ENCODE data around the gene DPYD.

Gene DPYD

GRCh38 chr1:97685360-97685759 is 235.5 kb downstream of the DPYD start:
- H3K9ac ChIP-seq (ENCODE audit: insufficient read length, low read depth): no peak overlapping the region
- no peaks in the 10 kb centered on the region for H3K36me3 ChIP-seq (ENCODE audit: insufficient read depth, insufficient read length, low read length)
- no peak overlapping the region for H3K4me3 ChIP-seq (ENCODE audit: insufficient read length, low read depth)
- no peaks in the 10 kb centered on the region for H3K4me1 ChIP-seq (ENCODE audit: insufficient read depth, insufficient read length)
- no peak for TF ChIP-seq YY1 (IDR thresholded peaks at IDR 0.05; ENCODE audit: insufficient read depth, insufficient read length)
- no peak for TF ChIP-seq ZNF274 (IDR thresholded peaks at IDR 0.05; ENCODE audit: low read depth, low read length)
- no peak for TF ChIP-seq SUZ12 (IDR thresholded peaks at IDR 0.05; ENCODE audit: extremely low read depth, insufficient read depth, insufficient read length)
- no peak for DNase-seq (ENCODE audit: low read depth, low spot score)
- no peaks in the 10 kb centered on the region for H3K27me3 ChIP-seq (ENCODE audit: insufficient read depth, insufficient read length)
- H3K9me3 ChIP-seq (ENCODE audit: insufficient read depth, low read length): no peaks in the 10 kb centered on the region

DNA sequence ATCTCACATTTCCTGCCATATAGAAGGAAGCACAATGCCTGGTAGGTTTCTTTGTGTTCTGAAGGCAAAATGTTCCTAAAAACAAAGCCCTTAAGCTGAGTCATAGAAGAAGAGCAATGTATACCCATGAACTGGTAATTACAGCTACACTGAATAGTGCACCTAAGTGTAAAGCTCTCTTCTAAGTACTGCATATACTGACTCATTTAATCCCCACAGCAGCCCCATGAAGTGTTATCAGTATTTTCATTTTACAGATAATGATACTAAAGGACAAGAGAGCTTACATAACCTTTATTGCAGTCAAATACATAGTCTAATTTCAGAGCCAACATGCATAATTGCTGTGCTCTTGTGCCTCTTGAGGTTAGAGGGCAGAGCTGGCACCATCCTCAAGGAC is 239.9 kb downstream of the DPYD start:
- Histone ChIP-seq H3K36me3 (ENCODE audit: insufficient read depth, insufficient read length, low read length) (no peaks in the 10 kb centered on the region), H3K4me1 (ENCODE audit: insufficient read depth, insufficient read length) (no peaks in the 10 kb centered on the region), H3K27me3 (ENCODE audit: insufficient read depth, insufficient read length) (no peaks in the 10 kb centered on the region), H3K9me3 (ENCODE audit: insufficient read depth, low read length) (no peaks in the 10 kb centered on the region), H3K4me3 (ENCODE audit: insufficient read length, low read depth) (no peak overlapping the region), H3K9ac (ENCODE audit: insufficient read length, low read depth) (no peak overlapping the region)
- DNase-seq (ENCODE audit: low read depth, low spot score): no peak
- TF ChIP-seq YY1 (IDR thresholded peaks at IDR 0.05; ENCODE audit: insufficient read depth, insufficient read length): no peak
- TF ChIP-seq ZNF274 (IDR thresholded peaks at IDR 0.05; ENCODE audit: low read depth, low read length): no peak
- no peak for TF ChIP-seq SUZ12 (IDR thresholded peaks at IDR 0.05; ENCODE audit: extremely low read depth, insufficient read depth, insufficient read length)

GRCh38 chr1:97680470-97680869 is 240.4 kb downstream of the DPYD start:
- Histone ChIP-seq H3K27me3 (ENCODE audit: insufficient read depth, insufficient read length) (no peaks in the 10 kb centered on the region), H3K4me3 (ENCODE audit: insufficient read length, low read depth) (no peak overlapping the region), H3K4me1 (ENCODE audit: insufficient read depth, insufficient read length) (no peaks in the 10 kb centered on the region), H3K36me3 (ENCODE audit: insufficient read depth, insufficient read length, low read length) (no peaks in the 10 kb centered on the region), H3K9me3 (ENCODE audit: insufficient read depth, low read length) (no peaks in the 10 kb centered on the region), H3K9ac (ENCODE audit: insufficient read length, low read depth) (no peak overlapping the region)
- no peak for TF ChIP-seq ZNF274 (IDR thresholded peaks at IDR 0.05; ENCODE audit: low read depth, low read length)
- TF ChIP-seq SUZ12 (IDR thresholded peaks at IDR 0.05; ENCODE audit: extremely low read depth, insufficient read depth, insufficient read length): no peak
- TF ChIP-seq YY1 (IDR thresholded peaks at IDR 0.05; ENCODE audit: insufficient read depth, insufficient read length): no peak
- no peak for DNase-seq (ENCODE audit: low read depth, low spot score)

- no peak for DNase-seq (ENCODE audit: low read depth, low spot score)
- Histone ChIP-seq H3K4me1 (ENCODE audit: insufficient read depth, insufficient read length) (no peaks in the 10 kb centered on the region), H3K9ac (ENCODE audit: insufficient read length, low read depth) (no peak overlapping the region), H3K9me3 (ENCODE audit: insufficient read depth, low read length) (no peaks in the 10 kb centered on the region), H3K27me3 (ENCODE audit: insufficient read depth, insufficient read length) (no peaks in the 10 kb centered on the region), H3K36me3 (ENCODE audit: insufficient read depth, insufficient read length, low read length) (no peaks in the 10 kb centered on the region), H3K4me3 (ENCODE audit: insufficient read length, low read depth) (no peak overlapping the region)
- TF ChIP-seq ZNF274 (IDR thresholded peaks at IDR 0.05; ENCODE audit: low read depth, low read length) (no peak), SUZ12 (IDR thresholded peaks at IDR 0.05; ENCODE audit: extremely low read depth, insufficient read depth, insufficient read length) (no peak)
These were observed 243.1 kb downstream of the DPYD start for GRCh38 chr1:97677702-97678101.

GRCh38 chr1:97674517-97674916 is 246.3 kb downstream of the DPYD start:
- H3K36me3 ChIP-seq (ENCODE audit: insufficient read depth, insufficient read length, low read length): no peaks in the 10 kb centered on the region
- H3K4me3 ChIP-seq (ENCODE audit: insufficient read length, low read depth): no peak overlapping the region
- no peaks in the 10 kb centered on the region for H3K4me1 ChIP-seq (ENCODE audit: insufficient read depth, insufficient read length)
- no peaks in the 10 kb centered on the region for H3K9me3 ChIP-seq (ENCODE audit: insufficient read depth, low read length)
- DNase-seq (ENCODE audit: low read depth, low spot score): no peak
- TF ChIP-seq SUZ12 (IDR thresholded peaks at IDR 0.05; ENCODE audit: extremely low read depth, insufficient read depth, insufficient read length): no peak
- no peak for TF ChIP-seq YY1 (IDR thresholded peaks at IDR 0.05; ENCODE audit: insufficient read depth, insufficient read length)
- TF ChIP-seq ZNF274 (IDR thresholded peaks at IDR 0.05; ENCODE audit: low read depth, low read length): no peak
- no peaks in the 10 kb centered on the region for H3K27me3 ChIP-seq (ENCODE audit: insufficient read depth, insufficient read length)
- no peak overlapping the region for H3K9ac ChIP-seq (ENCODE audit: insufficient read length, low read depth)

DNA sequence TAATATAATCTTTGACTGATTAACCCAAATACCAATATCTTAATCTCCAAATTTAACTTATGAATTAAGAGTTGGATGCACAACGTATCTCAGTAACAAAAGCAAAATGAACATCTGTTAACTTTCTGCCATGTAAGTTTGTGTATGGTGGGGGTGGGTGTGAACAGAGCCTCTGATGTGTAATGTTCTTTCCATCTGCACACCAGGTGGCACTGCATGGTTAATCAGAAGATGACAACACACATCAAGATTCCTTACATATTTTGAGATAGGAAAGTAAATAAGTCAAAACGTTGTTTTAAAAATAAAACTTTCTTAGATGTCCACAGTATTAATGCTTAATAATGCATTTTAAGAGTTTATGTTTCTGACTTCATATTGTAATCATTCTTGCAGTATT is 251.9 kb downstream of the DPYD start:
- Histone ChIP-seq H3K4me3 (ENCODE audit: insufficient read length, low read depth) (no peak overlapping the region), H3K27me3 (ENCODE audit: insufficient read depth, insufficient read length) (no peaks in the 10 kb centered on the region), H3K9me3 (ENCODE audit: insufficient read depth, low read length) (no peaks in the 10 kb centered on the region; the same call in 1 of the 2 replicates), H3K4me1 (ENCODE audit: insufficient read depth, insufficient read length) (no peaks in the 10 kb centered on the region), H3K36me3 (ENCODE audit: insufficient read depth, insufficient read length, low read length) (no peaks in the 10 kb centered on the region), H3K9ac (ENCODE audit: insufficient read length, low read depth) (no peak overlapping the region)
- TF ChIP-seq ZNF274 (IDR thresholded peaks at IDR 0.05; ENCODE audit: low read depth, low read length): no peak
- no peak for TF ChIP-seq SUZ12 (IDR thresholded peaks at IDR 0.05; ENCODE audit: extremely low read depth, insufficient read depth, insufficient read length)
- TF ChIP-seq YY1 (IDR thresholded peaks at IDR 0.05; ENCODE audit: insufficient read depth, insufficient read length): no peak
- DNase-seq (ENCODE audit: low read depth, low spot score): no peak

DNA sequence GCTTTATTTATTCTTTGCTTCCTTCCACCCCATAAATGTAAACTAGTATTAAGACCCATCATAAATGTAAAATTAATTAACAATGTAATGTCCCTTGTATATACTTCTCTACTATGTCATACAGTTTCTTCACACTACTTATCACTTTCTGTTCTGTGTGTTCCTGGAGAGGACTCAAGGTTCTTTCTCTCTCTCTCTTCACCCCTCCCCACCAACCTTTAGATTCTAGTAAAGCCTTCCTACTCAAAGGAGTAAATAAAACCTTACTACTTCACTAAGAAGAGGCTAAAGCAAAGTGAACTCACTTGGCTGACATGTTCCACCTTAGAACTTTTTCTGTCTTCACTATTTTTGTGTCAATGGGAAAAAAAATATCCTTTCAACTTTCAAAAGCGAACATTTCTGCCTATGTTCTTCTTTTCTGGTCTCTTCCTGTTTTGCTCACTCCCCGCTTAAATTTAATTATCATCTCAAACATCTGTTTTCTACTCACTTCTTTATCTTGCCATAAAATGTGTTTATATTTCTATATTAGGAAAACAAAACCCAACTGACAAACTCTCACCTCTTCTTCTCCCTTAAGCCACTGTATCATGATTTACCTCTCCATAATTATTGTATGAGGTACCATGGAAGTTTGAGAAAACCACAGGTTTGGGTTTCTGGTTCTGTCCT is 260.3 kb downstream of the DPYD start:
- DNase-seq (ENCODE audit: low read depth, low spot score): no peak
- no peaks in the 10 kb centered on the region for H3K36me3 ChIP-seq (ENCODE audit: insufficient read depth, insufficient read length, low read length)
- no peak overlapping the region for H3K9ac ChIP-seq (ENCODE audit: insufficient read length, low read depth)
- H3K27me3 ChIP-seq (ENCODE audit: insufficient read depth, insufficient read length): no peaks in the 10 kb centered on the region
- TF ChIP-seq SUZ12 (IDR thresholded peaks at IDR 0.05; ENCODE audit: extremely low read depth, insufficient read depth, insufficient read length) (no peak), YY1 (IDR thresholded peaks at IDR 0.05; ENCODE audit: insufficient read depth, insufficient read length) (no peak), ZNF274 (IDR thresholded peaks at IDR 0.05; ENCODE audit: low read depth, low read length) (no peak)
- H3K9me3 ChIP-seq (ENCODE audit: insufficient read depth, low read length): no peaks in the 10 kb centered on the region
- no peaks in the 10 kb centered on the region for H3K4me1 ChIP-seq (ENCODE audit: insufficient read depth, insufficient read length)
- H3K4me3 ChIP-seq (ENCODE audit: insufficient read length, low read depth): no peak overlapping the region
